GM12864 (cell line): ENCODE measurements around the gene BICRA.

ENCODE experiments used
- DNase-seq: peaks from one replicate; pipeline ENCODE4 v3.0.0-alpha.2; 2011; ENCODE audit warnings: low read depth
- H3K4me3 ChIP-seq: 2 replicates; pipeline ENCODE4 v1.5.1; 2011; ENCODE audit warnings: mild to moderate bottlenecking, low read depth, low read length, control low read depth
- CTCF ChIP-seq: IDR thresholded peaks from 2 replicates; pipeline ENCODE4 v1.5.1; 2011; ENCODE audit warnings: low read depth, mild to moderate bottlenecking, moderate library complexity, low read length, control low read depth, inconsistent platforms; ENCODE audit errors: missing control alignments

Gene BICRA

GRCh38 chr19:47729799-47730520, 121.0 kb downstream of the BICRA start:
- no peak for TF ChIP-seq CTCF
- no peak for DNase-seq
- no peak overlapping the region for H3K4me3 ChIP-seq

- TF ChIP-seq CTCF, result no peak
- H3K4me3 ChIP-seq, result no peak overlapping the region
- DNase-seq, result no peak
Measured at GRCh38 chr19:47730521-47730889, 121.6 kb downstream of the BICRA start.

GRCh38 chr19:47730910-47731309, 122.0 kb downstream of the BICRA start:
- H3K4me3 ChIP-seq, result no peak overlapping the region
- TF ChIP-seq CTCF, result no peak
- no peak for DNase-seq

DNA sequence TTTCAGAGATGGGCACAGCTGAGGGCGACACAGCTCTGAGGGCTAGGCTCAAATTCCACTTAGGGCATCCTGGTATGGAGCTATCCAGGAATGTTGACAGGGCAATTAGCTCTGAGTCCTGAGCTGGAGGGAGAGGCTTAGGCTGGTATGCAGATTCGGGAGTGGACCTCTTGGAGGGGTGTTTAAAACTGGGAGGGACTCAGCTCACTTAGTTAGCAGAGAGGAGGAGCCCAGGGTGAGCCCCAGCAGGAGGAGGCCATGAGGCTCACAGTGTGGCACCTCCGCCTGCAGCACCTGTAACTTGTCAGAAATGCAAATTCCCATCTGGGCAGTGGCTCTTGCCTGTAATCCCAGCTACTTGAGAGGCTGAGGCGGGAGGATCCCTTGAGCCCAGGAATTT, 126.2 kb downstream of the BICRA start:
- no peak overlapping the region for H3K4me3 ChIP-seq
- DNase-seq, result no peak
- TF ChIP-seq CTCF, result no peak

DNA sequence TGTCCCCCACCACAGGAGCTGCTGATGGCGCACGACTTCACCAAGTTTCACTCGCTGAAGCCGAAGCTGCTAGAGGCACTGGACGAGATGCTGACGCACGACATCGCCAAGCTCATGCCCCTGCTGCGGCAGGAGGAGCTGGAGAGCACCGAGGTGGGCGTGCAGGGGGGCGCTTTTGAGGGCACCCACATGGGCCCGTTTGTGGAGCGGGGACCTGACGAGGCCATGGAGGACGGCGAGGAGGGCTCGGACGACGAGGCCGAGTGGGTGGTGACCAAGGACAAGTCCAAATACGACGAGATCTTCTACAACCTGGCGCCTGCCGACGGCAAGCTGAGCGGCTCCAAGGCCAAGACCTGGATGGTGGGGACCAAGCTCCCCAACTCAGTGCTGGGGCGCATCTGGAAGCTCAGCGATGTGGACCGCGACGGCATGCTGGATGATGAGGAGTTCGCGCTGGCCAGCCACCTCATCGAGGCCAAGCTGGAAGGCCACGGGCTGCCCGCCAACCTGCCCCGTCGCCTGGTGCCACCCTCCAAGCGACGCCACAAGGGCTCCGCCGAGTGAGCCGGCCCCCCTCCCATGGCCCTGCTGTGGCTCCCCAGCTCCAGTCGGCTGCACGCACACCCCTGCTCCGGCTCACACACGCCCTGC, 132.1 kb downstream of the BICRA start:
- TF ChIP-seq CTCF, result no peak
- no peak for DNase-seq
- no peak overlapping the region for H3K4me3 ChIP-seq

DNA sequence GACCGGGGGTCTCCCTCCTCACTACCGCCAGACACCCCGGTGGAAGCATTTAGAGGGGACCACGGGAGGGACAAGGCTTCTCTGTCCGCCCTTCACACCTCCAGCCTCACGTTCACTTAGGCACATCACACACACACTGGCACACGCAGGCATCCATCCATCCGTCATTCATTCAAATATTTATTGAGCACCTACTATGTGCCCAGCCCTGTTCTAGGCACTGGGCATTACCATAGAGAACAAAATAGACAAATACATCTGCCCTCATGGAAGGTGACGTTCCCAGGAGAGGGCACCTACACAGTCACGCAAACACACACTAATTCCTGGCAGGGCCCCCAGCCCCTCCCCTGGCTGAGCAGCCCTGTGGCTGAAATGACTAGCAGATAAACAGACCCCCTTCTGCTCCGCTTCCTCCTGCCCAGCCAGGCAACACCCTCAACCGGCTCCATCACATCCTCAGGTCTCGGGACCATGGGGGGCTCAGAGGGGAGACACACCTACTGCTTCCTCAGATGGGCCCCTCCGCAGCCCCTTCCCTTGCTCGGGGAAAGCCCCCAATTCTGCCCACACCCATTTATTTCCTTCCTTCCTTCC, 132.7 kb downstream of the BICRA start:
- no peak for DNase-seq
- H3K4me3 ChIP-seq, result no peak overlapping the region
- TF ChIP-seq CTCF, result no peak

DNA sequence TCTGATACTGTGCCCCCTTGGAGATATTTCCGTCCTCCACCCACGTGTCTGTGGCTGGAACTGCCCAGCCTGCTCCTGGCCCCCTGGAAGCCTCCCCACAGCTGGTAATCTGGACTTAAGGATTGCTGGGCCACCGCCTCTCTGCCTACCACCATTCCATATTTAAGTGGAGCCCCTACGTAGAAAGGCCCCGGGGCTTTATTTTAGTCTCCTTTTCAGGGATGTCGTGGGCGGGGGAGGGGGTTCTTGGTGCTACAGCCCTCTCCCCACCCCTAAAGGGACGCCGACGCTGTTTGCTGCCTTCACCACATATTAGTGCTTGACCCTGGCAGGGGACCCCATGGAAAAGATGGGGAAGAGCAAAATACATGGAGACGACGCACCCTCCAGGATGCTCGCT, 133.7 kb downstream of the BICRA start:
- H3K4me3 ChIP-seq, result no peak overlapping the region
- no peak for DNase-seq
- TF ChIP-seq CTCF, result no peak
